ENCODE results near the gene AMPD2.

DNA sequence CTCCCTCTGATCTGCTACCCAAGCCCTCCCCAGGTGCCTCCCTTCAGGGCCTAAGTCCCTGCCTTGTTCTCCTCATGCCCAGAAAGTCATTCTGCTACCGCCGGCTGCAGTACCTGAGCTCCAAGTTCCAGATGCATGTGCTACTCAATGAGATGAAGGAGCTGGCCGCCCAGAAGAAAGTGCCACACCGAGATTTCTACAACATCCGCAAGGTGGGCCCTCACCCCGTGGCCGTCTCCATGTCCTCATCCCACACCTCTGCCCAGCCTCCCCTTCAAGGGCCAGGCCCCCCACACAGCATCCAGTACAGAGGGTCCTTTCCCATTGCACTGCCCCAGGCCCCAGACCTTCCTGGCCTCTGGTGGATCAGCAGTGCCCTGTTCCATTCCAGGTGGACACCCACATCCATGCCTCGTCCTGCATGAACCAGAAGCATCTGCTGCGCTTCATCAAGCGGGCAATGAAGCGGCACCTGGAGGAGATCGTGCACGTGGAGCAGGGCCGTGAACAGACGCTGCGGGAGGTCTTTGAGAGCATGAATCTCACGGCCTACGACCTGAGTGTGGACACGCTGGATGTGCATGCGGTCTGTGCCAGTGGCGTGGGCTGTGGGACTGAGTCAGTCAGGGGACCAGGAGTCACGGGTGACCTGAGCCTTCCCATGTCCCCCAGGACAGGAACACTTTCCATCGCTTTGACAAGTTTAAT, 8.2 kb downstream of the AMPD2 start:
- TF ChIP-seq JUN (CRISPR knock-in tag; IDR thresholded peaks at IDR 0.05): no peak
- no peak for TF ChIP-seq ZNF263 (CRISPR knock-in tag; IDR thresholded peaks at IDR 0.05; ENCODE audit: low read depth)
